ENCODE results near the gene ETFRF1. TPM values are rescaled to one million over a fixed set of nuclear protein-coding genes. Genes with fewer than 3 reads are reported as not detected.

ETFRF1 gene
- polyA plus RNA-seq, 1 donor, result 61.0 TPM

- no peak overlapping the region for H3K4me3 ChIP-seq (ENCODE audit: low read length)
- no peak for DNase-seq
These were observed 53.7 kb downstream of the ETFRF1 start for GRCh38 chr12:25248732-25249131.

GRCh38 chr12:25249931-25250738 lies 55.1 kb downstream of the ETFRF1 start:
- peaks cover 18% of the 10 kb centered on the region for H3K4me1 ChIP-seq (ENCODE audit: control insufficient read depth, insufficient read depth, low read length)
- WGBS (ENCODE audit: insufficient coverage, low lambda C conversion rate), result no CpG with 5 or more reads among the region's 56 CpGs
- H3K9me3 ChIP-seq (ENCODE audit: control insufficient read depth, low read depth, low read length), result no peaks in the 10 kb centered on the region

More at GRCh38 chr12:25248732-25249131, 53.7 kb downstream of the ETFRF1 start:
- H3K4me1 ChIP-seq (ENCODE audit: control insufficient read depth, insufficient read depth, low read length), result peaks cover 8% of the 10 kb centered on the region
- H3K27ac ChIP-seq (ENCODE audit: low read length), result no peak overlapping the region
- WGBS (ENCODE audit: insufficient coverage, low lambda C conversion rate), result no CpG with 5 or more reads among the region's 1 CpG
- no peaks in the 10 kb centered on the region for H3K9me3 ChIP-seq (ENCODE audit: control insufficient read depth, low read depth, low read length)
- H3K27me3 ChIP-seq (ENCODE audit: control insufficient read depth, insufficient read depth, low read length), result no peaks in the 10 kb centered on the region
- peaks cover 7% of the 10 kb centered on the region for H3K36me3 ChIP-seq (ENCODE audit: control insufficient read depth, insufficient read depth, low read length)

GRCh38 chr12:25250744-25251730 lies 56.0 kb downstream of the ETFRF1 start, which contains the start of gene KRAS:
TSS of gene KRAS (minus strand) at chr12:25250929.
- H3K36me3 ChIP-seq (ENCODE audit: control insufficient read depth, insufficient read depth, low read length), result peaks cover 5% of the 10 kb centered on the region
- DNase-seq, result peak; percentile 97 to 98
- H3K4me1 ChIP-seq (ENCODE audit: control insufficient read depth, insufficient read depth, low read length), result peaks cover 23% of the 10 kb centered on the region
- WGBS (ENCODE audit: insufficient coverage, low lambda C conversion rate), result no CpG with 5 or more reads among the region's 105 CpGs
- H3K4me3 ChIP-seq (ENCODE audit: low read length), result peak within 1 kb of the TSS; percentile 92
- H3K9me3 ChIP-seq (ENCODE audit: control insufficient read depth, low read depth, low read length), result no peaks in the 10 kb centered on the region
- no peaks in the 10 kb centered on the region for H3K27me3 ChIP-seq (ENCODE audit: control insufficient read depth, insufficient read depth, low read length)
- H3K27ac ChIP-seq (ENCODE audit: low read length), result peak within 1 kb of the TSS; percentile 94

More at GRCh38 chr12:25249931-25250738, 55.1 kb downstream of the ETFRF1 start:
- peak overlapping the region; percentile 92 for H3K4me3 ChIP-seq (ENCODE audit: low read length)
- DNase-seq, result peak; percentile 38 to 81
- H3K27ac ChIP-seq (ENCODE audit: low read length), result peak overlapping the region; percentile 94
- H3K36me3 ChIP-seq (ENCODE audit: control insufficient read depth, insufficient read depth, low read length), result peaks cover 6% of the 10 kb centered on the region
- H3K27me3 ChIP-seq (ENCODE audit: control insufficient read depth, insufficient read depth, low read length), result no peaks in the 10 kb centered on the region

GRCh38 chr12:25251769-25252168 lies 56.7 kb downstream of the ETFRF1 start:
- DNase-seq, result peak in 1 of 2 donors; percentile 63
- peaks cover 25% of the 10 kb centered on the region for H3K4me1 ChIP-seq (ENCODE audit: control insufficient read depth, insufficient read depth, low read length)
- H3K9me3 ChIP-seq (ENCODE audit: control insufficient read depth, low read depth, low read length), result no peaks in the 10 kb centered on the region
- H3K27ac ChIP-seq (ENCODE audit: low read length), result peak overlapping the region; percentile 48
- peaks cover 5% of the 10 kb centered on the region for H3K36me3 ChIP-seq (ENCODE audit: control insufficient read depth, insufficient read depth, low read length)
- no peaks in the 10 kb centered on the region for H3K27me3 ChIP-seq (ENCODE audit: control insufficient read depth, insufficient read depth, low read length)
- H3K4me3 ChIP-seq (ENCODE audit: low read length), result peak overlapping the region; percentile 64
- WGBS (ENCODE audit: insufficient coverage, low lambda C conversion rate), result 40% methylated on average over 1 of the region's 6 CpGs

GRCh38 chr12:25252946-25253345 lies 57.9 kb downstream of the ETFRF1 start:
- Histone ChIP-seq H3K27me3 (ENCODE audit: control insufficient read depth, insufficient read depth, low read length) (no peaks in the 10 kb centered on the region), H3K9me3 (ENCODE audit: control insufficient read depth, low read depth, low read length) (no peaks in the 10 kb centered on the region)

GRCh38 chr12:25253371-25254068 lies 58.5 kb downstream of the ETFRF1 start:
- WGBS (ENCODE audit: insufficient coverage, low lambda C conversion rate), result 78% methylated on average over 3 of the region's 5 CpGs
- Histone ChIP-seq H3K36me3 (ENCODE audit: control insufficient read depth, insufficient read depth, low read length) (no peaks in the 10 kb centered on the region), H3K4me1 (ENCODE audit: control insufficient read depth, insufficient read depth, low read length) (peaks cover 28% of the 10 kb centered on the region), H3K27me3 (ENCODE audit: control insufficient read depth, insufficient read depth, low read length) (no peaks in the 10 kb centered on the region), H3K9me3 (ENCODE audit: control insufficient read depth, low read depth, low read length) (no peaks in the 10 kb centered on the region), H3K27ac (ENCODE audit: low read length) (peak overlapping the region; percentile 15), H3K4me3 (ENCODE audit: low read length) (no peak overlapping the region)
- DNase-seq, result peak in 1 of 2 donors; percentile 35

More at GRCh38 chr12:25252946-25253345, 57.9 kb downstream of the ETFRF1 start:
- no peak for DNase-seq
- peaks cover 2% of the 10 kb centered on the region for H3K36me3 ChIP-seq (ENCODE audit: control insufficient read depth, insufficient read depth, low read length)
- H3K4me3 ChIP-seq (ENCODE audit: low read length), result no peak overlapping the region
- WGBS (ENCODE audit: insufficient coverage, low lambda C conversion rate), result no CpG with 5 or more reads among the region's 3 CpGs
- no peak overlapping the region for H3K27ac ChIP-seq (ENCODE audit: low read length)
- peaks cover 28% of the 10 kb centered on the region for H3K4me1 ChIP-seq (ENCODE audit: control insufficient read depth, insufficient read depth, low read length)

- DNase-seq, result peak in 1 of 2 donors; percentile 46
- no peaks in the 10 kb centered on the region for H3K27me3 ChIP-seq (ENCODE audit: control insufficient read depth, insufficient read depth, low read length)
- H3K4me3 ChIP-seq (ENCODE audit: low read length), result no peak overlapping the region
- H3K27ac ChIP-seq (ENCODE audit: low read length), result peak overlapping the region; percentile 15
- WGBS (ENCODE audit: insufficient coverage, low lambda C conversion rate), result no CpG with 5 or more reads among the region's 4 CpGs
- H3K4me1 ChIP-seq (ENCODE audit: control insufficient read depth, insufficient read depth, low read length), result peaks cover 28% of the 10 kb centered on the region
- H3K36me3 ChIP-seq (ENCODE audit: control insufficient read depth, insufficient read depth, low read length), result no peaks in the 10 kb centered on the region
- H3K9me3 ChIP-seq (ENCODE audit: control insufficient read depth, low read depth, low read length), result no peaks in the 10 kb centered on the region
These were observed 59.3 kb downstream of the ETFRF1 start for GRCh38 chr12:25254271-25254880.

Other genes with a start within 250 kb of the ETFRF1 start
- gene BCAT1, start 246.1 kb upstream of the ETFRF1 start, polyA plus RNA-seq, result 6.1 TPM
- gene DNAI7, start 77 bp upstream of the ETFRF1 start, polyA plus RNA-seq, result 0.63 TPM
- gene KRAS, start 55.7 kb downstream of the ETFRF1 start, polyA plus RNA-seq, result 37.3 TPM

All from large intestine (tissue), 3 donors.